Ectodermal cell (in vitro differentiated cells): ENCODE results near the gene DENND11.

Experiments
- H3K27ac ChIP-seq: 2 replicates; pipeline ENCODE4 v1.7.0; 2013; ENCODE audit warnings: mild to moderate bottlenecking, low read depth, low read length; ENCODE audit not compliant: insufficient read depth, poor library complexity, severe bottlenecking
- H3K27me3 ChIP-seq: 2 replicates; pipeline ENCODE4 v1.7.0; 2013; ENCODE audit warnings: mild to moderate bottlenecking, low read length; ENCODE audit not compliant: insufficient read depth, control insufficient read depth, poor library complexity, severe bottlenecking
- H3K36me3 ChIP-seq: one replicate; pipeline ENCODE4 v1.7.0; 2013; ENCODE audit warnings: low read length; ENCODE audit not compliant: control insufficient read depth, insufficient read depth
- H3K4me1 ChIP-seq: one replicate; pipeline ENCODE4 v1.7.0; 2013; ENCODE audit warnings: low read length; ENCODE audit not compliant: control insufficient read depth, insufficient read depth
- H3K4me3 ChIP-seq: 2 replicates; pipeline ENCODE4 v1.7.0; 2013; ENCODE audit warnings: low read depth, low read length, control low read depth; ENCODE audit not compliant: insufficient read depth
- H3K9me3 ChIP-seq: 2 replicates; pipeline ENCODE4 v1.7.0; 2013; ENCODE audit warnings: mild to moderate bottlenecking, low read length, moderate library complexity; ENCODE audit not compliant: control insufficient read depth
- WGBS, 2 experiments: methylation state at CpG; one replicate each; pipeline ENCODE4 v1.1.7; 2013; ENCODE audit warnings: missing lambda C conversion rate in 2 of 2; 5-methylcytosine and 5-hydroxymethylcytosine counted together

DENND11 gene

DNA sequence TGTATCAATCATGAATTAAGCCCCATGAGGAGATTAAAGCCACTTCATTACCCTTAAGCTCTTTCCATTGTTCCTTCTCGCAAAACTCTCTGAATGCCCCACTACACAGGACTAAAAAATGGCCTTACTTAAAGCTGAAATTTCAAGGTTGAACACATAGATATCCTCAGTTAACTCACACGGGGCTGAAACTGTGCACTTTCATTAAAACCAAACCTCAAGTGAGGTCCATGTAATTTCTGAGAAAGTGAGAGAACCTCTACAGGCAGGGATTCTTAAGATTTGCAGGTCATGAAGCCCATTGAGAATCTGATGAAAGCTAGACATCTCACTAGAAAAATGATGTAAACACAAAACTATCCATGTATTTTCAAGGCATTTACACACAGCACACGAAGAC, 15.9 kb downstream of the DENND11 start:
- H3K4me1 ChIP-seq, result no peaks in the 10 kb centered on the region
- H3K4me3 ChIP-seq, result no peak overlapping the region
- WGBS, 2 experiments, result 88 to 96% methylated on average over 3 of the region's 3 CpGs
- H3K27ac ChIP-seq, result no peak overlapping the region
- H3K9me3 ChIP-seq, result no peaks in the 10 kb centered on the region
- H3K27me3 ChIP-seq, result no peaks in the 10 kb centered on the region
- H3K36me3 ChIP-seq, result no peaks in the 10 kb centered on the region

DNA sequence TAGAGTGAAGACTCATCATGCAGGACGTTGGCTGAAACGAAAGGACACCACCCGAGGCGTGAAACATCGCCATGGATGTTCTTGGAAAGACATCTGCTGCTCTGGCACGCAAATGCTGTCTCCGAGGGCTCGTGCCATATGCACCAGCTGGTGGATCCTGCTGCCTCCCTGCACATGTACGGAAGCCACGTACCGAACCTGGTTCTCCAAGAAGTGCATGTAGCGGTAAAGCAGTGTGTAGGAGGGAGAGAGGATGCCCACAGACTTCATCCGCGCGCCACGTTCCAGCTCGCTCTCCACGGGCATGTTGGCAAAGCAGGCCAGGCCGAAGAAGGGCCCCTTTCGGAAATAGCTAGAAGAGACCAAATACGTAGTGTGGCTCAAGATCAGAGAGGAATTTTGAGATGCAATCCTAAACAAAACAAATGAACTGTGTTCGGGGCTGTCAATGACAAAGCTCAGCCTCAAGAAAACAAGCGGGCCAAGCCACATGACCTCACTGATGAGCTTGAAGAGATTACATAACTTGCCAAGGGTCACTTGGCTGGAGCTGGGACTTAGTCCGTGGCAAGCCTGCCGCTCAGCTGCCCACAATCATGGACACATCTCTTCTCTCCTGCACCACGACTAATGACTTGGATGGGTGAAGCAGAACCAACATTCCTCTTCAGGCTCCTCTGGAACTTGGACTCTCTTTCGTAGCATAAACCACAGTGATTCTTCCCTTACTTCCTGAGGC, 16.5 kb downstream of the DENND11 start:
- whole genome bisulfite sequencing, 2 experiments, result 95 to 97% methylated on average over 27 of the region's 27 CpGs
- Histone ChIP-seq H3K9me3 (no peaks in the 10 kb centered on the region), H3K36me3 (no peaks in the 10 kb centered on the region), H3K27ac (no peak overlapping the region), H3K4me3 (no peak overlapping the region), H3K27me3 (no peaks in the 10 kb centered on the region), H3K4me1 (no peaks in the 10 kb centered on the region)

DNA sequence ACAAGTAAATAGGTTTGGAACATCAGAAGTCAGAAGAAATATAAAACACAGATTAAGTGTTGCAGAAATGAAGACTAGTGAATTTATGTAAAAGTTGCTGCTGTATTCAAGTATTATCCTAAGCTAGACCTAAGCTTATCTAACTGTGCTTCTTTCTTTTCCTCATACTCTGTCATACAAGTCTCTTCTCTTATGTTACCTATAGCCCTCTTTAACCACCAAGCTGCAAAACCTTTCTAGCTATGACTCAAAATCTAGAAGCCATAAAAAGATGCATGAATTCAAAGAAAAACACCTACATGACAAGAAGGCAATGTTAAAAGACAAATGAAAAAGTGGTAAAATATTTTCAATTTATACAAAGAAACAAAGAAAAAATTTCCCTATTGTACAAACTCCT, 23.0 kb downstream of the DENND11 start:
- Histone ChIP-seq H3K9me3 (no peaks in the 10 kb centered on the region), H3K4me1 (peaks cover 5% of the 10 kb centered on the region), H3K27ac (no peak overlapping the region), H3K27me3 (no peaks in the 10 kb centered on the region), H3K4me3 (no peak overlapping the region), H3K36me3 (no peaks in the 10 kb centered on the region)

DNA sequence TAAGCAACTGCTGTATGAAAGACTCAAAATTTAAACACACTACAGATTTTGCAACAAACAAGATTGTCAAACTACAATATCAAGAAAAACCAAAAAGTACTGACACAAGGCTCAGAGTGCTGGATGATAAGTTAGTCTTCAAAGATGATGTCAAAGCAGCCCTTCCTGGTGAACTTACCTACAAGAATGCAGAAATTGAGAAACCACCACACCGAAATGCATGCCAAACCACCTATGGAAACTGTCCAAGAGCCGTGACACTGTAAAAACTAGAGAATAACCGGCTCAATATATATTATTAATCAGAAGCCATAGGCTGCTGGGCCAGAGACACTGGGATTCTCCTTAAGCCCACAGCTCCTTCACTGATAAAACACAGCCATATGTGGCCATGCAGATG, 25.3 kb downstream of the DENND11 start:
- H3K27me3 ChIP-seq, result no peaks in the 10 kb centered on the region

DNA sequence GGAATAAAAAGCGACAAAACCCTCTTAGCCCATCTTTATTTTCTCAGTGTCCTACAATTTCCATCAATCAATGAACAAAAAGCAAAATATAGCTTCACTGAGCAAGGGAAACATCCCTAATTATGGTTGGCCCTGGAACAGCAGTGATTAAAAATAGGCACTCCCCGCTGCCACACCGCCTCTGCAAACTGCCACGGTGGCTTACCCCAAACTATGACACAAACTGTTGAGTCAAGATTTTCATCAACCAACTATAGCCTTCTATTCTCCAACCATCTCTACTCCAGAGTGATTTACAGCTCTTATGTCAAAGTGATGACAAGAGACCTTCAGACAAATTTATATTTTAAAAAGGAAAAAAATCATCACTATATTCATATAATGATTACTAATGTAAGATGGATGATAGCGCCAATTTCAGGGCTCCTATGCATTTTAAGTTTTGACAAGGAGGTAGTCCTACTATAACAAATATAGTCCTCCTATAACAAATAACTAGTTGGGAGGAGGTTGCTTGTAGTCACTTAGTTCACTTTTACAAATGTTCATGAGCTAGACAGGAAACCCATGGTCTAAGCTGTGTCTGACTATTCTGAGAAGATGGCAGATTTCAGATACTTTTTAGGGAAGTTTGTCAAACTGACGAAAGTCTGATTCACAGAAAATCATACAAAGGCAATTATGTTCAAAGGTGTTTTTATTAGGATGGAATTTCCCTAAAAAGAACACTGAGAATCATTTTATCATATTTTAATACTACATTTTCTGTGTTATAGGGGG, 26.3 kb downstream of the DENND11 start:
- no peak overlapping the region for H3K4me3 ChIP-seq
- no peaks in the 10 kb centered on the region for H3K9me3 ChIP-seq
- 92 to 96% methylated on average over 5 of the region's 6 CpGs for WGBS, 2 experiments
- no peaks in the 10 kb centered on the region for H3K27me3 ChIP-seq
- no peaks in the 10 kb centered on the region for H3K36me3 ChIP-seq
- no peak overlapping the region for H3K27ac ChIP-seq
- peaks cover 9% of the 10 kb centered on the region for H3K4me1 ChIP-seq

More for the DNA sequence above, 25.3 kb downstream of the DENND11 start:
- H3K4me1 ChIP-seq, result peaks cover 9% of the 10 kb centered on the region
- H3K4me3 ChIP-seq, result no peak overlapping the region
- no peaks in the 10 kb centered on the region for H3K9me3 ChIP-seq
- WGBS, 2 experiments, result 91 to 96% methylated on average over 3 of the region's 3 CpGs
- H3K27ac ChIP-seq, result no peak overlapping the region
- H3K36me3 ChIP-seq, result no peaks in the 10 kb centered on the region

DNA sequence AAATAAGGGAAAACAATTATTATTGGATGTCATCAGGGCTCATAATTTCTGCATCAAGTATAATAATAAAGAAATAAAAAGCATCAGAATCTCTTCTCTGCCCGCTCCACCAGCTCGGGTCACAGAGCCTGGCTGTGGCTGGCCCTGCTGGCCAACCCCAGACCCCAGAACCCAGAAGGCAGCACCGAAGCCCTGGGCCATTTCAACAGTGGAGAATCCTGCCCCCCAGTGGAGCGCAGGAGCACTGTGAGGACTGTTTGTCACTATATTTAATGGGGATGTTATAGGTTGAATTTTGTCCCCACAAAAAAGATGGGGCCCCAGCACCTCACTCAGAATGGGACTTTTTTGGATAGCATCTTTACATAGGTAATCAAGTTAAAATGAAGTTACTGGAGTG, 27.3 kb downstream of the DENND11 start:
- H3K4me3 ChIP-seq, result no peak overlapping the region
- 41 to 45% methylated on average over 4 of the region's 4 CpGs for WGBS, 2 experiments

DNA sequence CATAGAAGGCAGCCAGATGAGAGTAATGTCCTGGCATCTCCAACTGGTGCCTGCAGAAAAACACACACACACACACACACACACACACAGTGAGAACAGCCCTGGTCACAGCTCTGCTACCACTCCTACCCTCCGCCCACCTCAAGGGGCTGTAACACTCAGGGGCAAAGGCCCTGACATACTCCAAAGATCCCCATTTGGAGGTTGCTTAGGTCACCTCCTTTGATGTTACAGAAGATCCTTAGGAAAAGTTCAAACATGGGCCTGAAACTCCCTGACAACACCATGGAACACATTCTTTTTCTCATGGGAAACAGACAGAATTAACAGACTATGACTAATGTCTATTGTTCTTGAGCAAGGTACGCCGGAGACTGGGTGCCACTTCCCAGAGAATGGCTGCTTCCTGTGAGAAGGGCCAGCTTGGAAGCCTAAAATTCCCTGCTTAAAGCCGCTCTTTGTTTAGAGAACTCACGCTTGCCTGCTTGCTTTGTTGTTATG, 27.7 kb downstream of the DENND11 start:
- H3K27me3 ChIP-seq, result no peaks in the 10 kb centered on the region
- peak overlapping the region; percentile 93 for H3K27ac ChIP-seq
- peaks cover 9% of the 10 kb centered on the region for H3K4me1 ChIP-seq
- no peaks in the 10 kb centered on the region for H3K9me3 ChIP-seq
- no peaks in the 10 kb centered on the region for H3K36me3 ChIP-seq
- no peak overlapping the region for H3K4me3 ChIP-seq
- WGBS, 2 experiments, result 61 to 63% methylated on average over 5 of the region's 5 CpGs

More for the DNA sequence above, 27.3 kb downstream of the DENND11 start:
- H3K27ac ChIP-seq, result peak overlapping the region; percentile 93
- no peaks in the 10 kb centered on the region for H3K36me3 ChIP-seq
- H3K4me1 ChIP-seq, result peaks cover 9% of the 10 kb centered on the region
- no peaks in the 10 kb centered on the region for H3K9me3 ChIP-seq
- H3K27me3 ChIP-seq, result no peaks in the 10 kb centered on the region

DNA sequence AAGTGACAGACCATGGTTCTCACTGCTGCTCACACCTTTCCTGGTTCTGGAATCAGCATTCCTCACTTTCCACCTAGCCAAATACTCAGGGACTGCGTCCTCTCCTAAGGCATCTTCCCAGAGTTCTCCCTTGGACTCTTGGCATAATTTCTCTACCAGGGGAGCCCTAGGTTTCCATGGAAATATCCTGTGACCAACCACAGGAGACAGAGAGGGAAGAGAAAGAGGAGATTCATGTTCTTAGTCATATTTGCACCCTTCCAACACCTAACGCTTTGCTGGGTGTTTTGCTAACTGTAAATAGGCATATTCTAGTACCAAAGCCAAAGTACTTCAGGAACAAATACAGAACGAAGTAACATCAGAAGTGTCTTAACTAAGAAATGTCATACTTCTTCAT, 28.6 kb downstream of the DENND11 start:
- peaks cover 9% of the 10 kb centered on the region for H3K4me1 ChIP-seq
- no peaks in the 10 kb centered on the region for H3K36me3 ChIP-seq
- H3K27ac ChIP-seq, result no peak overlapping the region
- WGBS, 2 experiments, result 90 to 97% methylated on average over 3 of the region's 3 CpGs
- no peaks in the 10 kb centered on the region for H3K27me3 ChIP-seq
- H3K9me3 ChIP-seq, result no peaks in the 10 kb centered on the region
- no peak overlapping the region for H3K4me3 ChIP-seq

DNA sequence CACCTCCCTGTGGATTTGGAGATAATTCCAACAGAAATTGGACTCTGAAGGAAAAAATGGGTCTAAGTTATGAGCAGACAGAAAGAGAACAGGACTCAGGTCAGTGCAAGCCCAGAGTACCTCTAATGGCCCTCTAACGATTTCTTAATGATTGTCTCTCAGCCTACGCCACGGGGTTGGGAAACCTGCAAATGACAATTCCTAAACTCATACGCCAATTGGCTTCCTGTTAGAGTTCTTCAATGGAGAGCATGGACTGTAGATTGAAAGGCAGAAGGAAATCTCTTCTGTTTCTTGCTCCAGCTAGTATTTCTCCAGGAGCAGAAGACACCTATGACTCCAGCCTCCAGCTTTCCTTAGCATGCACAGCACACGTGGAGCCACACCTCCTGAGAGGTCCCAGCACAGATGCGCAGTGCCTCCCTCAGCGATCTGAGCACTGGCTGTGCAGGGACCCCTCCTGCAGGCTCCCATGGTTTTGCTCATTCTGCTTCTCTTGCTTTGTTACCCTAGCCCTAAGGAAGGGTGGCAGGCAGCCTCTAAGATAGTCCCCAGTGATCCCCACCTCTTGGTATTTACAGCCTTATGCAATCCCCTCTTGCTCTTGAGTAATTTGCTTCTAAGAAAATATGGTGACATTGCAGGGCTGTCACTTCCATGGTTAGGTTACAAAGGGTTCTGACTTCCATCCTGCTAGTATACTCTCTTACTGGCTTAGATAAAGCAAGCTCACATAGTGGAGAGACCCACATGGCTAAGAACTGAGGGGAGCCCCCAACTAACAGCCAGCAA, 30.1 kb downstream of the DENND11 start:
- WGBS, 2 experiments, result 95 to 96% methylated on average over 7 of the region's 7 CpGs
- Histone ChIP-seq H3K27me3 (no peaks in the 10 kb centered on the region), H3K4me1 (peaks cover 9% of the 10 kb centered on the region), H3K4me3 (no peak overlapping the region), H3K27ac (no peak overlapping the region), H3K9me3 (no peaks in the 10 kb centered on the region), H3K36me3 (no peaks in the 10 kb centered on the region)

DNA sequence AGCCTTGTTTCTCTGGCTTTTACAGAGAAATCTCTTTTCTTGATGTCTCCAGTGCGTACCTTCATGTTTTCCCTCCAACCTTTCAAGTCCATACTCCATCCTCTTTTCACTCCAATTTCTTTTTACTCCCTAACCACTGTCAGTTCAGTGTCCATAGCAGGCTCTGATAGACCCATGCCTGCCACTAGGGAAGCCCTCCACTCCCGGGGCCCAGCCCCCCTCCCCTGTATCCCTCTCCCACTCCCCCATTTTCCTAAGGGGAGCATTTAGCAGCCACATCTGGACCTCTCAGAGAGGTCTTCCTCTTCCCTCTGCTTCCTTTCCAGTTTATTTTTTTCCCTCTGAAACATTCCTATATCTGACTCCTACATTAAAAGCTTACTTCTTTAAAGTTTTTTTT, 33.1 kb downstream of the DENND11 start:
- Histone ChIP-seq H3K4me3 (no peak overlapping the region), H3K27me3 (no peaks in the 10 kb centered on the region), H3K27ac (no peak overlapping the region), H3K36me3 (peaks cover 8% of the 10 kb centered on the region), H3K9me3 (no peaks in the 10 kb centered on the region), H3K4me1 (peaks cover 4% of the 10 kb centered on the region)
- WGBS, 2 experiments, result 91 to 93% methylated on average over 2 of the region's 2 CpGs
